Right lobe of liver (tissue), 6 donors: Measurements from ENCODE around the gene OVOL3. TPM values are rescaled to one million over a fixed set of nuclear protein-coding genes. Genes with fewer than 3 reads are reported as not detected.

Source experiments
- ATAC-seq, 4 donors: fragments of 200-7000 bp; cut with Tn5 transposase; one replicate each; pipeline ENCODE4 v1.9.1; 2020; ENCODE audit warnings: mild to moderate bottlenecking in 4 of 4, moderate library complexity in 4 of 4
- DNase-seq, 3 donors: peaks; one replicate each; pipeline ENCODE4 v3.0.0-alpha.2; 2020
- H3K27ac ChIP-seq, 3 donors: fragments of 200-600 bp; one replicate each; pipeline ENCODE4 v1.8.0; 2022
- H3K27me3 ChIP-seq, 2 donors: fragments of 200-600 bp; one replicate each; pipeline ENCODE4 v1.8.0; 2022
- H3K36me3 ChIP-seq, 4 donors: fragments of 200-600 bp; sonication (generic) in 1 of 4; one replicate each; pipeline versions ENCODE4 v1.5.1 to v1.8.0; 2017 to 2022; ENCODE audit warnings: control low read depth in 1 of 4
- H3K4me1 ChIP-seq, 4 donors: fragments of 200-600 bp; sonication (generic) in 1 of 4; one replicate each; pipeline versions ENCODE4 v1.5.1 to v1.8.0; 2017 to 2022; ENCODE audit warnings: control low read depth in 1 of 4
- H3K4me3 ChIP-seq, 3 donors: fragments of 200-600 bp; one replicate each; pipeline ENCODE4 v1.8.0; 2022
- H3K9me3 ChIP-seq, 4 donors: fragments of 200-600 bp; sonication (generic) in 1 of 4; one replicate each; pipeline versions ENCODE4 v1.5.1 to v1.8.0; 2017 to 2022; ENCODE audit warnings: control low read depth in 1 of 4
- POLR2A ChIP-seq: fragments of 450-650 bp; IDR thresholded peaks from one replicate; pipeline ENCODE4 v1.6.1; 2017; ENCODE audit warnings: antibody characterized with exemption, mild to moderate bottlenecking
- WGBS: methylation state at CpG from one replicate; pipeline ENCODE4 v1.1.6; 2018; ENCODE audit warnings: low coverage, low lambda C conversion rate; ENCODE audit not compliant: insufficient coverage; ENCODE audit errors: missing lambda C conversion rate; 5-methylcytosine and 5-hydroxymethylcytosine counted together
- intact Hi-C, 2 donors: fragments of 100-400 bp; cut with DNase I; formaldehyde crosslinking; loops; one replicate each; pipeline versions ENCODE4 v1.11.2 to v1.14.1; 2022
- total RNA-seq, 6 experiments: library from RNA; depleted of rRNA in 2 of 6; stranded (reverse); fragments of >200 nt in 2 of 6; fragmentation: NEBNext Ultra II Directional in 3 of 6; extraction: Animal tissue kit (Norgen Biotek cat#: 25700) in 3 of 6; gene quantifications; one replicate each; pipeline versions ENCODE4 v1.1.0 to v1.2.4, GENCODE V29; 2016 to 2023
- TF ChIP-seq, protein P1 (sequence below), 4 donors: fragments of 200-600 bp in 3 of 4; fragments of 450-650 bp in 1 of 4; IDR thresholded peaks; one replicate each; pipeline versions ENCODE4 v1.5.1 to v1.8.0; 2016 to 2022; ENCODE audit warnings: antibody characterized with exemption in 4 of 4, mild to moderate bottlenecking in 2 of 4
- donor health status: DM: no; HTN: yes; CAD: no.
- donor health status: DM: no; HTN: no; CAD: no.
- donor health status: DM: no; HTN: no; CAD: no.
- donor health status: DM: no; HTN: yes; CAD: no.
- donor health status: DM: no; HTN: yes; CAD: no.

The OVOL3 gene
- total RNA-seq, 6 experiments from 2014 or later: not detected

DNA sequence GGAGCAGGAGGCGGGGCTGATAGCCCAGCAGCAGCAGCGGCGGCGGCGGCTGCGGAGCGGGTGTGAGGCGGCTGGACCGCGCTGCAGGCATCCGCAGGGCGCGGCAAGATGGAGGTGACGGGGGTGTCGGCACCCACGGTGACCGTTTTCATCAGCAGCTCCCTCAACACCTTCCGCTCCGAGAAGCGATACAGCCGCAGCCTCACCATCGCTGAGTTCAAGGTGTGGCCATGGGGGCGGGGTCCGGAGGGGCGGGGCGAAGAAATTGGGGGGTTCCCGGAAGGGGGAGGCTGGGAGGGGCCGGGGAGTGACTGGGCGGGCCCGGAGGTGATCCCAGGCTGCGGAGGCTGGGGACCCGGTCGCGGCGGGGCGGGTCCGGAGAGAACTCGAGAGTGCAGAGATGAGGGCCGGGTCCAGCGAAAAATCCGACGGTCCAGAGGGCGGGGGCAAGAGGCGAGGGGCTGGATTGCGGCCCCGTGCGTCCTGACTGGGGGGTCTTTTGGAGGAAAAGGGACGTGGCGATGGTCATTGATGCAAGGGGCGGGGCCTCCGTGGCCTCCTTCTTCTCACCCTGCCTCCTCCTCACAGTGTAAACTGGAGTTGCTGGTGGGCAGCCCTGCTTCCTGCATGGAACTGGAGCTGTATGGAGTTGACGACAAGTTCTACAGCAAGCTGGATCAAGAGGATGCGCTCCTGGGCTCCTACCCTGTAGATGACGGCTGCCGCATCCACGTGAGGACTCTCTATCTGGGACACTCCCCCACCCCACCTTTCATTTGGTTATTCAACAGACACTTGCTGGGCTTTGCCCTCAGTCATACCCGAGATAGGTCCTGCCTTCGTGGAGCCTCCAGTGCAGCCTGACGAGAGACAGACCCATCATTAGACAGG is 4.8 kb downstream of the OVOL3 start, which contains the start of gene TBCB:
TSS of gene TBCB (plus strand) at position 16 of the 891 bp plus-strand sequence. CDS start at position 109, 93 bp downstream.
- Histone ChIP-seq H3K27me3 (no peaks in the 10 kb centered on the region), H3K9me3 (no peaks in the 10 kb centered on the region), H3K36me3 (peaks cover 0 to 12% (median 0%) of the 10 kb centered on the region in 4 donors), H3K27ac (peak within 1 kb of the TSS; percentile 56 to 73 (median 59)), H3K4me1 (peaks cover 0 to 12% (median 3%) of the 10 kb centered on the region in 4 donors), H3K4me3 (peak within 1 kb of the TSS; percentile 84 to 91 (median 88))
- DNase-seq (peak; percentile 84 to 90 (median 87)), ATAC-seq (peak; percentile 58 to 66 (median 65))
- peak; percentile 12 for TF ChIP-seq POLR2A
- TF ChIP-seq, protein P1, sequence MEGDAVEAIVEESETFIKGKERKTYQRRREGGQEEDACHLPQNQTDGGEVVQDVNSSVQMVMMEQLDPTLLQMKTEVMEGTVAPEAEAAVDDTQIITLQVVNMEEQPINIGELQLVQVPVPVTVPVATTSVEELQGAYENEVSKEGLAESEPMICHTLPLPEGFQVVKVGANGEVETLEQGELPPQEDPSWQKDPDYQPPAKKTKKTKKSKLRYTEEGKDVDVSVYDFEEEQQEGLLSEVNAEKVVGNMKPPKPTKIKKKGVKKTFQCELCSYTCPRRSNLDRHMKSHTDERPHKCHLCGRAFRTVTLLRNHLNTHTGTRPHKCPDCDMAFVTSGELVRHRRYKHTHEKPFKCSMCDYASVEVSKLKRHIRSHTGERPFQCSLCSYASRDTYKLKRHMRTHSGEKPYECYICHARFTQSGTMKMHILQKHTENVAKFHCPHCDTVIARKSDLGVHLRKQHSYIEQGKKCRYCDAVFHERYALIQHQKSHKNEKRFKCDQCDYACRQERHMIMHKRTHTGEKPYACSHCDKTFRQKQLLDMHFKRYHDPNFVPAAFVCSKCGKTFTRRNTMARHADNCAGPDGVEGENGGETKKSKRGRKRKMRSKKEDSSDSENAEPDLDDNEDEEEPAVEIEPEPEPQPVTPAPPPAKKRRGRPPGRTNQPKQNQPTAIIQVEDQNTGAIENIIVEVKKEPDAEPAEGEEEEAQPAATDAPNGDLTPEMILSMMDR (IDR thresholded peaks at IDR 0.05): no peak
- 13% methylated on average over 33 of the region's 59 CpGs for WGBS
- intact Hi-C loops: loop anchor here in 1 of 2 donors (10.0 kb wide), 1 partner anchor 51 kb away; no protein-coding TSS in a partner anchor

DNA sequence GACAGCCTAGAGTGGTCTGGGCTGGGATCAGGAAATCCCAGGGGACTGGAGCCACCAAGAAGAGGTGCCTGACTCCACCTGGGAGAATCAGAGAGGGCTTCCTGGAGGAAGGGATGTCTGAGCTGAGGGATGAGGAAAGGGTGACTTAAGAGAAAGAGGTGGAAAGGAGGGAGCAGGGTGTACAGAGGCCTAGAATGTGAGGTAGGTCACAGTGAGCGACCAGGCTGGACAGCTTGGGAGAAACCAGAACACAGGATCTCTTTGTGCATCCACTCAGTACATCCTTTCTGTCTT is 5.3 kb downstream of the OVOL3 start:
- H3K36me3 ChIP-seq: peaks cover 0 to 12% (median 0%) of the 10 kb centered on the region in 4 donors
- DNase-seq (no peak), ATAC-seq (no peak)
- H3K4me1 ChIP-seq: peaks cover 0 to 12% (median 3%) of the 10 kb centered on the region in 4 donors
- TF ChIP-seq POLR2A: no peak
- TF ChIP-seq, protein P1 (IDR thresholded peaks at IDR 0.05): no peak
- H3K27ac ChIP-seq: peak overlapping the region in 1 of 3 donors; percentile 73
- WGBS: no CpG with 5 or more reads among the region's 1 CpG
- intact Hi-C loops: loop anchor here in 1 of 2 donors (10.0 kb wide), 1 partner anchor 51 kb away; no protein-coding TSS in a partner anchor
- H3K27me3 ChIP-seq: no peaks in the 10 kb centered on the region
- H3K9me3 ChIP-seq: no peaks in the 10 kb centered on the region
- H3K4me3 ChIP-seq: peak overlapping the region in 1 of 3 donors; percentile 84

DNA sequence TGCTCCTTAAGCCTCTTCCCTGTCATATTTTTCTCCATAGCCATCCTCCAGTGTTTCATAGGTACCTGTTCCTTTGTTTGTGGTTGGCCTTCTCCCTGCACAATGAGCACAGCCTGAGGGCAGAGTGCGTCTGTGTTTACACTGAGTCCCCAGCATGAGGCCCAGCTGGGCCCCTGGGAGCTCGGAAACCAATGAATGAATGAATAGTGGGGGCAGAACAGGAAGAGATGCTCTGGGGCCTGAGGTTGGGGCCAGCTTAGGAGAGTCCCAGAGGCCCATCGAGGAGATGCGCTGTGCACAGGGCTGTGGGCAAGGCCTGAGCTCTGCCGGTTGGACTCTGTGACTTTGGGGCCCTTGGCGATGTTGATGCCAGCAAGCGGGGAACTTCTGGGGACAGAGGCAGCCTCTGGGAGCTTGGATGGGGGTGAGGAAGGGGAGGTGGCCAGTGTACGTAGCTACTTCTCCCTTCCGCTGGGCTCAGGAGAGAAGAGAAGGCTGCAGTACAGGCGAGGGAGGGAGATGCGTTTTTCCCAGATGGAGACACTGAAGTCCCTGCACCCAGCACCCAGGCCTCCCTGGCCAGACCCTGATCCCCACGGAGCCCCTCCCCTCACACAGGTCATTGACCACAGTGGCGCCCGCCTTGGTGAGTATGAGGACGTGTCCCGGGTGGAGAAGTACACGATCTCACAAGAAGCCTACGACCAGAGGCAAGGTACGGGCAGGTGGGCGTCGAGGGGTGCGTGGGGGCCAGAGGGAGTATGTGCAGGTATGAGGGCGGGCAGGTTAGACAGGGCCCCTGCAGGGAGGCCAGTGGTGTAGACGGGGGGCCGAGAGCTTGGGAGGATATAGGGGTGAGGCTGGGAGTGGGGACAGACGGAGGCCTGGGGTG is 9.4 kb downstream of the OVOL3 start:
- DNase-seq (no peak), ATAC-seq (no peak)
- TF ChIP-seq, protein P1 (IDR thresholded peaks at IDR 0.05): no peak
- no peak for TF ChIP-seq POLR2A
- Histone ChIP-seq H3K4me1 (peaks cover 0 to 3% (median 0%) of the 10 kb centered on the region in 4 donors), H3K36me3 (peaks cover 0 to 12% (median under 1%) of the 10 kb centered on the region in 4 donors), H3K27ac (no peak overlapping the region), H3K4me3 (no peak overlapping the region), H3K27me3 (no peaks in the 10 kb centered on the region), H3K9me3 (no peaks in the 10 kb centered on the region)
- 87% methylated on average over 13 of the region's 26 CpGs for WGBS
- intact Hi-C loops: no loop called here

DNA sequence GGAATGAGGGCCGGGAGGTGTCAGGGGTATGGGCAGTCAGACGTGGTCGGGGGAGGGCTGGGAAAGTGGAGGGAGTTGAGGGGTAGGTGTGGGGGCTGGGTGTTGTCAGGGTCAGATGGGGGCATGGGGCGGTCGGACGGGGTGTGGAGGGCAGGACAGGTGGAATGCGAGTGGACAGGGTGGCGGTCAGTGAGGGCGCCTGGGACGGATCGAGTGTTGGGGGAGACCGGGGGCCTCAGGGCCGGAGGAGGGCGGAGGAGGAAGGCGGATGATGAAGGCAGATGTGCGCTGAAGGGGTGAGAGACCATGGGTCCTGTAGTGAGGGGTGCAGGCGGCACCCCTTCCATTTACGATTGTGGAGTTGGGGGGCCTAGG is 10.0 kb downstream of the OVOL3 start:
- H3K9me3 ChIP-seq: no peaks in the 10 kb centered on the region
- TF ChIP-seq POLR2A: no peak
- TF ChIP-seq, protein P1 (IDR thresholded peaks at IDR 0.05): no peak
- H3K4me3 ChIP-seq: no peak overlapping the region
- 93% methylated on average over 18 of the region's 18 CpGs for WGBS
- H3K36me3 ChIP-seq: peaks cover 0 to 18% (median 2%) of the 10 kb centered on the region in 4 donors
- intact Hi-C loops: no loop called here
- no peak overlapping the region for H3K27ac ChIP-seq
- H3K27me3 ChIP-seq: no peaks in the 10 kb centered on the region
- no peak for DNase-seq
- peak in 1 of 4 donors; percentile 5 for ATAC-seq
- peaks cover 0 to 3% (median 0%) of the 10 kb centered on the region in 4 donors for H3K4me1 ChIP-seq
